ENCODE data around the gene NPAS3. TPM values are rescaled to one million over a fixed set of nuclear protein-coding genes. Genes with fewer than 3 reads are reported as not detected.

NPAS3 gene
- total and polyA plus RNA-seq, 2 donors (not counting 3 experiments of a cell fraction or from before 2014, with no cell fraction given): 0.10 to 0.13 TPM

DNA sequence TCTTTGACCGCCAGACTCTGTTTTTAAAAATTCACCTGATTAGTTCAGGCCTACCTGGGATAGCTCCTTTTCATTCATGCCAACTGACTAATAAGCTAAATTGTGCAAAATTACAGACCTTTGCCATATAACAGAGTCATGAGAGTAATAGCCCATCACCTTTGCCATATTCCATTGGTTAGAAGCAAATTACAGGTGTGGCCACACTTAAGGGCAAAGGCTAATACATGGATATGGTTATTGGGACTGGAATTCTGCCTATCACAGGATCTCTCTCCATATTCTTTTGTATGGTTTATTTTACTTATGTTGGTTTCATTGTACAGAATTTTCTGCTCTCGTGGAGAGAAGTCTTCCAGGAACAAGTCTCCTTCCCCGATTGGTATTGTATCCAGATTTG, 897.0 kb downstream of the NPAS3 start:
- Histone ChIP-seq H3K9me1 (replicated peaks; ENCODE audit: control insufficient read depth, extremely low read depth, insufficient read depth, low read length) (no peaks in the 10 kb centered on the region), H3K4me1 (ENCODE audit: control insufficient read depth, extremely low read depth, insufficient read depth, low read length) (no peaks in the 10 kb centered on the region), H3K36me3 (ENCODE audit: control insufficient read depth in 2 of 2, extremely low read depth in 1 of 2, insufficient read depth in 2 of 2, low read length in 2 of 2) (no peaks in the 10 kb centered on the region), H3K4me3 (replicated peaks in 1 of 3; ENCODE audit: insufficient read depth in 1 of 3, low read depth in 1 of 3, low read length in 3 of 3) (no peak overlapping the region), H3K79me2 (ENCODE audit: control insufficient read depth, insufficient read depth, low read length) (no peaks in the 10 kb centered on the region), H2AFZ (ENCODE audit: low read depth, low read length) (no peak overlapping the region), H3K4me2 (ENCODE audit: insufficient read depth, low read length) (no peak overlapping the region), H3K9ac (replicated peaks; ENCODE audit: extremely low read depth, insufficient read depth, low read length) (no peak overlapping the region), H3K9me3 (replicated peaks; ENCODE audit: control insufficient read depth, insufficient read depth, low read length) (no peaks in the 10 kb centered on the region), H3K27me3 (ENCODE audit: control insufficient read depth in 2 of 2, insufficient read depth in 2 of 2, low read length in 2 of 2) (peaks cover 1 to 4% of the 10 kb centered on the region in 2 experiments), H3K27ac (ENCODE audit: insufficient read depth, low read depth, low read length) (no peak overlapping the region), H4K20me1 (replicated peaks; ENCODE audit: control insufficient read depth, extremely low read depth, insufficient read depth, low read length) (no peaks in the 10 kb centered on the region)
- no peak for TF ChIP-seq JUN (IDR thresholded peaks at IDR 0.05; ENCODE audit: borderline replicate concordance, insufficient read depth, insufficient read length, low read depth)
- no peak for TF ChIP-seq GATA2 (IDR thresholded peaks at IDR 0.05; ENCODE audit: insufficient read depth, insufficient read length, low read depth, low read length)
- no peak for TF ChIP-seq MYC (IDR thresholded peaks at IDR 0.05; ENCODE audit: low read depth, low read length)
- TF ChIP-seq POLR2AphosphoS5 (IDR thresholded peaks at IDR 0.05; ENCODE audit: insufficient read depth, low read depth, low read length): no peak
- no peak for TF ChIP-seq FOS (IDR thresholded peaks at IDR 0.05; ENCODE audit: borderline replicate concordance, insufficient read depth, low read length)
- TF ChIP-seq MAX (IDR thresholded peaks at IDR 0.05; ENCODE audit: insufficient read depth, insufficient read length): no peak
- TF ChIP-seq EZH2 (IDR thresholded peaks at IDR 0.05; ENCODE audit: borderline replicate concordance, low read depth, low read length, severe bottlenecking): no peak
- TF ChIP-seq POLR2A (IDR thresholded peaks at IDR 0.05; ENCODE audit: low read depth, low read length): no peak
- TF ChIP-seq CTCF (IDR thresholded peaks at IDR 0.05; ENCODE audit: extremely low read depth in 1 of 2, insufficient read depth in 1 of 2, low read depth in 1 of 2, low read length in 2 of 2): no peak
- FAIRE-seq (no peak), DNase-seq (ENCODE audit: low read depth, low spot score) (no peak)
- dilution Hi-C loops (cut with MboI; ENCODE audit: extremely low pct_ligation_motif_present, low sequenced_read_pairs): no loop called here
- intact Hi-C loops (cut with micrococcal nuclease): no loop called here
- no TSS peak for BruUV-seq (replicated peaks)
- ChIA-PET CTCF (interaction anchor here (2.5 to 13.1 kb wide), 2 partner anchors 14 to 261 kb away, joined by 10 to 407 read pairs; no protein-coding TSS in a partner anchor), POLR2A (no interaction called here)

Data from endothelial cell of umbilical vein (primary cell).